HG03558 (cell line): ENCODE data around the gene DFFB.

Experiments used
- ATAC-seq: cut with Tn5 transposase; IDR thresholded peaks from one replicate; pipeline ENCODE4 v1.9.1; 2021; ENCODE audit warnings: moderate number of reproducible peaks; ENCODE audit not compliant: unreplicated experiment; ENCODE audit errors: extremely low read depth

The DFFB gene

GRCh38 chr1:3868464-3869006 is 11.3 kb downstream of the DFFB start:
- no peak for ATAC-seq

DNA sequence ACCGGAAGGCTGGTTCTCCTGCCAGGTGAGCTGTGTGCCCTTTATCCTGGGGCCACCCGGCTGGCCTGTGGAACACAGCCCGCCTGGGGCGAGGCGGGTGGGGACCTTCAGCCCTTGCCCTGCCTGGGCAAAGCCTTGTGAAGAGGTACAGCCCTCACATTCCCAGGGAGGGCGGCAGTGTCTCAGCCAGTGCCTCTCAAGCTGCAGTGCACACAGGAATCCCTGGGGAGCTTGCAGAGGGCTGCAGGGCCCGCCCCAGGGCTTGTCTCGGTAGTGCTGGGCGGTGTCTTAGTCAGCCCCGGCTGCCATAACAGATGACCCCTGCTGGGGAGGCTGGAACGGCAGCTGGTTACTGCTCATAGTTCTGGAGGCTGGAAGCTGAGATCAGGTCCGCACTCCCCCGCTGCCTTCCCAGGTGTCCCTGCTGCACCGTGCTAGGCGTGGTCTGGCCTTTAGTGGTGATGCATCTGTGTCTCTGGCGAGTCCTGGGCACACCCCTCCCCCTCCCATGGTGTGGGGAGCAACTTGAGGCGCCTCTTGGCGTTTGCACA is 12.6 kb downstream of the DFFB start:
- ATAC-seq, result no peak

GRCh38 chr1:3871451-3871805 is 14.2 kb downstream of the DFFB start:
- ATAC-seq, result no peak

DNA sequence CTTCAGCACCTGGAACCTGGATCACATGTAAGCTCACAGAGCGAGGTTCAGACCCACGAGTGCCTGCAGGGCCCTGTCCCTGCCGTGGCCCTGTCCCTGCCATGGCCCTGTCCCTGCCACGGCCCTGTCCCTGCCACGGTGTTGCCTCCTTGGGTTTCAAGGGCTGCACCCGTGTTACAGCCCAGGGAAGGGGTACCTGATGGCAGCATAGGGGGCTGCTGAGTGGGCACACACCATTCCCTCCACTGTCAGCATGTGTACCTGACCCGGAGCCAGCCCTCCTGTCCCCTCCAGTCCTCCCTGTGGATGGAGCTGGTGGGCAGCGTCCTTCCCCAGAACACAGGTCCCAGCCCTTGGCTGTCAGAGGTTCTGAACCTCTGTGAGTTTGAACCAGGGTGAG is 15.3 kb downstream of the DFFB start:
- ATAC-seq, result no peak

- no peak for ATAC-seq
These were observed 17.5 kb downstream of the DFFB start for GRCh38 chr1:3874736-3875135.

GRCh38 chr1:3876716-3877115 is 19.4 kb downstream of the DFFB start:
- ATAC-seq, result no peak

DNA sequence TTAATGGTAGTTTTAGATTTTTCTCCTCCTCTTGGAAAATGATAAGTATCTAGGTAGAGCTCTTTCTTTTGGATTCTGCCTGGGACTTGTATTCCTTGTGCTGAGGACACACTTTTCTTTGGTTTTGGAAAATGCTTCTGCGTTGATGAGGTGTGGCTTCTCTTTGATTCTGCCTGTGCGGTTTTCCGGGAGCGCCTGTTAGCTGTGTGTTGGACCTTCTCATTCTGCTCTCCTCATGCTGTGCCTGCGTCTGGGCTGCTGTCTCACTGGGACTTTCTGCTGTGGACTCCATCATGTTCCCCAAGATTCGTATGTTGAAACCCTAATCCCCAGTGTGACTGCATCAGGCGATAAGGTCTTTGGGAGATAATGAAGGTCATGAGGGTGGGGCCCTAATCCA is 21.8 kb downstream of the DFFB start:
- no peak for ATAC-seq

DNA sequence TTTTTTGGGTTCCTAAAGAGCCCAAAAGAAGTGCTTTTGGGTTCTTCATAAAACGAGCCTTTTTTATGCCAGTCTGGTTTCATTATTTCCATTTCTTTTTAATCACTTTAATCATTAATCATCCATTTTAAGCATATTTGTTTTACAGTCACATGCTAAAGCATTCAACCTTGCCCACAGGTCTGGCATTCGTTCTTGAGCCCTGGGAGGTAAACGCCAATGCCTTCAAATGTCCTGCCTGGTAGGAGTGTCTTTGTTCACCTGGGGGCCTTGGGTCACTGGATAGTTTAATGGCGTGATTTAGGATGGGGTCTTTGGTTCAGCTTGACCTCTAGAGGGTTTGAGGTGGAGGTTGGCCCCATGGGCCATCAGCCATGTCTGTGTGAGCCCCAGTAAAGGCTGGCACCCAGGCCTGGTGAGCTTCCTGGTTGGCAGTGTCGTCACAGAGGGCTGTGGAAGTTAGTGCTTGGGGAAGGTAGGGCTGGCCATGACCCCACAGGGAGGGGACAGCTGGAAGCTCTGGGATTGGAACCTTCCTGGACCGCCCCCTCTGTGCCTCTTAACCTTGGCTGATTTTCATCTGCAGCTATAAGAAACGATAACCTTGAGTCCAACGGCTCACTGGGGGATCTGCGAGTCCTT is 22.6 kb downstream of the DFFB start:
- ATAC-seq, result no peak

DNA sequence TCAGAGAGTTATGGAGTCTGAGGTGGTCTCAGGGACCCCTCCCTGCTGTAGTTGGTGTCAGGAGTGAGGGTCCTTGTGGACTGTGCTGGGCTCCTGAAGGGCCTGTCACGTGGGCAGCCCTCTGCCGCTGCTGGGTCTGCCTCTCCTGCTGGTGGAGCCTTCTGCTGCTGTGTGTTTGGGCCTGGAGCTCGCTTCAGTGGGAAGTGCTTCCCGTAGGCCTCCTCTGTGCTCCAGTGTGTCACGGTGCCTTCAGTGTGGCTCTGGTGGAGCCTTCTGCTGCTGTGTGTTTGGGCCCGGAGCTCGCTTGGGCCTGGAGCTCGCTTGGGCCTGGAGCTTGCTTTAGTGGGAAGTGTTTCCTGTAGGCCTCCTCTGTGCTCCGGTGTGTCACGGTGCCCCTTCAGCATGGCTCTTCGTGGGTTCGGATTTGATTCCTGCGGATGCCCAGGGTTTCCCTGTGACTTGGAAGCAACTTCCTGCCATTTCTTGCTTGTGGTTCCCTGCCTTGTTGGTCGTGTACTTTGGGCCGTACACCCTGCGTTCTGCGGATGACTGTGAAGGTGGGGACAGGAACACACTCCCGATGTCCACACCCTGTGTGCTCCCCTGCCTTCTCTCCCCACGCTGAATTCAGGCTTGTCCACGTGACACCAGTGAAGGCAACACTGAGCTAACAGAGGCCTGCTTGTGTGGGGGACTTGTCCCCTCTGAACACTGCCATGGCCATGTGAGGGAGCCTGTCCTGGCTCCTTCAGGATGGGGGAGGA is 23.3 kb downstream of the DFFB start:
- no peak for ATAC-seq

DNA sequence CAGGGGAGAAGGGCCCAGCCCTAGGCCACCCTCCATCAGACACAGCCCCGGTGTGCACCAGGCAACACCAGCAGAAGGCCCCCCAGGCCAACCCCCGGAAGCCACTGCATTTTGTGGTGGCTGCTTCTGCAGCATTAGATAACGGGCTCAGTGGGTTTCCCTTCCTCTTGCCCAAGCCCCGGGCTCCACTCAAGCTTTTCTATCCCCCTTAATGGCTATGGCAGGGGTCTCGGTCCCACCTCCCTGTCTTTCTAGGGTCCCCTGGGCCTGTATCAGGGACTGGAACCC is 23.9 kb downstream of the DFFB start:
- ATAC-seq, result no peak

GRCh38 chr1:3883194-3883925 is 26.1 kb downstream of the DFFB start:
- ATAC-seq, result no peak

DNA sequence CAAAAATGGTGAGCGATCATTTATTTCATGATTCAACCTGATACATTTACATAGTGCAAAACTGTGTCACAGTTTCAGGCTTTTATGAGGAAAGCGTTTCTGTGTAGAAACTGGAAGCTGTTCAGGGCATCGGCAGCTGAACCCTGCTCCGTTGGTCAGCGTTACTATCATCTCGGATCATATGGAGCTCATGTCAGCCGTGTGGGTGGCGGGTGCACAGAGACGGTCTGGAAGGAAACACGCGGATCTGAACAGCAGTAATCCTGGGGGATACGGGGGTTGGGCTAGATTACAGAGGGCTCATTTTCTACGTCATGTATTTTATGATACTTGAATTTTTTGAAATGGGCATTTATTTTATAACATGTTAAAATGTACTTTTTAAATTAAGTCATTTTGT is 27.7 kb downstream of the DFFB start:
- ATAC-seq, result no peak

DNA sequence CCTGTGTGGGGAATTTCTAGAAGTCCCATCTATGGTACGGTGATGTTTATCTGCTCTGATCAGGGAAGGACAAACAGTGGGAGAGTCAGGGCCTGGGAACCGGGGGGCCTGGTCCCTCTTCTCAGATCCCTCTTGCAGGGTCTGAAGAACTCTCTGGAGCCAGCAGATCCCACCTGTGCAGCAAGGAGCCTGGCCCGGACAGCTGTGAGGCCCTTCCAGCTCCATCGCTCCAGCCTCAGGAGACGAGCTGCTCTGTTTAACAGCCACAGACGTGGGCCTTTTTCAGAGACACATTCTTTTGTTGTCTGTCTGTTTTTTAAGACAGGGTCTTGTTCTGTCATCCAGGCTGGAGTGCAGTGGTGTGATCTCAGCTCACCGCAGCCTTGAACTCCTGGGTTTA is 28.3 kb downstream of the DFFB start:
- no peak for ATAC-seq

GRCh38 chr1:3886106-3886670 is 28.9 kb downstream of the DFFB start:
- no peak for ATAC-seq

- no peak for ATAC-seq
These were observed 29.4 kb downstream of the DFFB start for GRCh38 chr1:3886691-3887090.

DNA sequence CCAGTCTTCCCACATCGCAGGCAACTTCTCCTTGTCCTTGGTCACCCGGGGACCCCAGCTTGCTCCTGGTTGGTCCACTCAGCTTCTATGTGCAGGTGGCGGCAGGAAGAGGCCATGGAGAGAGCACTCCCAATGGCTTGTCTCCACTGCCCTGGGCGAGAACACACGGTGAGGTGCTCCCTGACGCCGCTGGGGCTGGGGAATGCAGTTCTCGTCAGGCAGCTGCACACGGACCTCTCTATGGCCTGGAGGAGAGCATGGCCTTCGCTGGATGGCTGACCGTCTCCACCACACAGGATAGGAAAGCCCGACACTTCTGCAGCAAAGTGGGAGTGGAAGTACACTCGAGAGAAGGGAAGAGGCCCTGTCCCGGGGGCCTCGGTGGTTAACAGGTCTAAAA is 31.0 kb downstream of the DFFB start:
- no peak for ATAC-seq

DNA sequence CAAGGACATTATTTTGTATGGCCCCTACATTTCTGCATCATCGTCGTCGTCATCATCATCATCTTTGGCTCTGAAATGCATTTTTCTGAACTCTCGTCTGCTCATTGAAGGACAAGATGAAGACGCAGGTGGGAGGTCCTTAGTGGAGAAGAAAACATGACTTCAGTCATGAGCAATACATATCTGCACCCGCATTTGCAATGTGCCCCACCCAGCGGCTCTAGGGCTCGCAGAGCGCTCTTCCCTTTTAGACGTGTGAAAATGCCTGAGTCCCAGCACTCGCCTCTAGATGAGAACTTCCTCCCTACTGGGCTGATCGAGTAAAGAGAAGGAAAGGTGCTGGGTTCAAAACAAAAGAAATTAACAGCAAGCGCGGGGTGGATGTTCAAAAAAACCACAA is 32.7 kb downstream of the DFFB start:
- ATAC-seq, result no peak

DNA sequence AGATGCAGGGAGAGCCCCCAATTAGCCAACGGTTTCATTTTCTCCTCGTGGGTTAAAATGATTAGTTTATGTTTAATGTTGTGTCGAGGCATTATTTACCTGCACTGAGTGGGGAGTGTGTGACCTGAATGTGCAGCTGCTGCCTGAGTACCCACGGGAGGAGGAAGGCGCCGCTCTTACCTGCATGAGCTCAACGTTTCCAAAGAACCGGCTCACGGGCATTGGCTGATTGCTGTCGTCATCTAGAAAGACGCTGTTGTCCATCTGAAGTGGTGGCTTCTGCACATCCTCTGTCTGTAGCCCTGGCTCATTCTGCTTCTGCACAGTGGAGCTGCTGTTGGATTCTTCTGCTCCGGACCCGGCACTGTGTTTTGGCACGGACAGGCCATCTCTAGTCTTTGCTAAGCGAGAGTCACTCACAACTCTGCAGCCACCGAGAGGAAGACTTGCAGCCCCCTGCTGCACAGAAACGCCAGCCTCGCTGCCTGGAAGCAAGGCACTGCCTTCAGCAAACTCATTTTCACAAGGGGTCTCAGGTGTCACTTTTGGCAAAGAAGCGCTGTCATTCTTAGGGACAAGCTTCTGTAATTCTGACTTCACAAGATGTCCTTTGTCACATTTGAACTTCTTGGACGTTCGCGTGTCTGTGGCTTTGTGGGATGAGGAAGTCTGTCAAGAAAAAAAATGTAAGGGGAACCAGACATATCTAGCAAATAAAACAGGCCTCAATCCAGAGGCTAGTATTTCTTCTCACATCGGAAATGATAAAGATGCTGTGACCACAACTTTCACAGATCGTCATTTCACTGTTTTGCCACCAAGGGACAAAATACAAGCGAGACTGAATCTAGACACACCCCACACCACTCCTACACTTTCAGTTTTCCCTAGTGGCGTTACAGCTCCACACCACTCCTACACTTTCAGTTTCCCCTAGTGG is 33.4 kb downstream of the DFFB start:
- no peak for ATAC-seq

- ATAC-seq, result no peak
These were observed 34.1 kb downstream of the DFFB start for GRCh38 chr1:3891329-3891865.

DNA sequence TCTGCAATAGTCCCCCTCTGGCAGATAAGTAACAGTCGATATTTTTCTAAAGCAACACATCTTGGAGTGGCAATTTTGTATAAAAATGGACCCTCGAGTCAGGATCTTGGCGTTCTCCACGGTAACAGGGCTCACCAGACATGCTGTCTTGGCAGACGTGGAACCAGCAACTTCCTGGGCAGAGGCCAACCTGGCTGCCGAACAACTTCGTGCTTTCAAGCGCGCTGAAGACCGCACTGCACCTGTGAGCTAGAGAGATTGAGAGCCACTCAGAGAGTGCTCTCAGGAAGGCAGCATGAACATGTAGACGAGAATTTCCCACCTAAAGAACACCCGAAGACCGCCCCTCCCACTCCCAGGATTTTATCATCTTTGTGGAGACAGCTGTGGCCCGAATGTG is 35.5 kb downstream of the DFFB start:
- ATAC-seq, result no peak
